ENCODE results near the gene MGST2.

MGST2 gene

DNA sequence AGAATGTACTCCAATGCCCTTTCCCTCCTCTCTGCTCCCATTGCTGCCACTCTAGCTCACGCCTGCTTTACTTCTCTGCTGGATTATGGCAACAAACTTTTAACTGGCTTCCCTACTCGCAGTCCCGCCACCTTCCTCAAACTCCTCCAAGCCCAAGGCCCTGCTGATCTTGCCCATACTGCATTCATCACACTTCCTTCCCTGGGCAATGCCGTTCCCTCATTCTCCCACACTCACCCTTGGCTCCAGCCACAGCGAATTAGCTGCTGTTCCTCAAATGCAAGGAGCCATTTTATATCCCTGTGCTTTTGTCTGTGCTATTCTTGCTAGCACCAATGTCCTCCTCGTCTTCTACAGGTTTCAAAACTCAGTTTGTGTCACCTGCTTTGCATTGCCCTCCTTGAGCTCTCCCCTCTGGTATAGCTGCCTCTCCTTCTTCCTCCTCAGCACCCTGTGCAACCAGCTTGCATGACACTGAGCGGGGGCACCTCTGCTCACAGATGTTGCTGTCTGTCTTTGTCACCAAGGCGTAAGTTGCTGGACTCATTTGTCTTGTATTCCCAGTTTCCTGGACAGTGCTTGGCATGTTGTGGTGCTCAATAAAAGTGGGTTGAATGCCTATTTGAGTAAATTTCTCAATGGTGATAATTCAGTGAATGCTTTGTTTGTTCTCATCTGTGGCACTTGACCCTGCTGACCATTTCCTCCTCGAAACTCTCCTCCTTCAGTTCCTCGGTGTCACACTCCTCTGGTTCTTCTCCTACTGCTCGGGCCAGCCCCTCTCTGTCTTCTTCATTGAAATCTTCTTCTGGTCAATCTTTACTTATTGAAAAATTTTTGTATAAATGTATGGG, 22.4 kb upstream of the MGST2 start:
- TF ChIP-seq, protein P1, sequence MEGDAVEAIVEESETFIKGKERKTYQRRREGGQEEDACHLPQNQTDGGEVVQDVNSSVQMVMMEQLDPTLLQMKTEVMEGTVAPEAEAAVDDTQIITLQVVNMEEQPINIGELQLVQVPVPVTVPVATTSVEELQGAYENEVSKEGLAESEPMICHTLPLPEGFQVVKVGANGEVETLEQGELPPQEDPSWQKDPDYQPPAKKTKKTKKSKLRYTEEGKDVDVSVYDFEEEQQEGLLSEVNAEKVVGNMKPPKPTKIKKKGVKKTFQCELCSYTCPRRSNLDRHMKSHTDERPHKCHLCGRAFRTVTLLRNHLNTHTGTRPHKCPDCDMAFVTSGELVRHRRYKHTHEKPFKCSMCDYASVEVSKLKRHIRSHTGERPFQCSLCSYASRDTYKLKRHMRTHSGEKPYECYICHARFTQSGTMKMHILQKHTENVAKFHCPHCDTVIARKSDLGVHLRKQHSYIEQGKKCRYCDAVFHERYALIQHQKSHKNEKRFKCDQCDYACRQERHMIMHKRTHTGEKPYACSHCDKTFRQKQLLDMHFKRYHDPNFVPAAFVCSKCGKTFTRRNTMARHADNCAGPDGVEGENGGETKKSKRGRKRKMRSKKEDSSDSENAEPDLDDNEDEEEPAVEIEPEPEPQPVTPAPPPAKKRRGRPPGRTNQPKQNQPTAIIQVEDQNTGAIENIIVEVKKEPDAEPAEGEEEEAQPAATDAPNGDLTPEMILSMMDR (IDR thresholded peaks at IDR 0.05; ENCODE audit: borderline replicate concordance, insufficient read depth, low read depth, low read length) = no peak

DNA sequence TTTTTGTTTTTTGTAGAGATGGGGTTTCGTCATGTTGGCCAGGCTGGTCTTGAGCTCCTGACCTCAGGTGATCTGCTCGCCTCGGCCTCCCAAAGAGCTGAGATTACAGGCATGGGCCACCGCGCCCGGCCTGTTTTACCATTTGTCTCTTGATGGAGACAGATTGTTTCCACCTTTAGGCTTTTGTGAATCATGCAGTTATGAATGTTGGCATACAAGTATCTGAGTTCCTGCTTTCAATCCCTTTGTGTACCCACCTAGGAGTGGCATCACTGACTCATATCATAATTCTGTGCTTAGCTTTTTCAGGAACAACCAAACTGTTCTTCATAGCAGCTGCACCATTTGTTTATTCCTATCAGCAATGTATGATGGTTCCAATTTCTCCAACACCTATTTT, 20.2 kb upstream of the MGST2 start:
- TF ChIP-seq, protein P1 (IDR thresholded peaks at IDR 0.05; ENCODE audit: borderline replicate concordance, insufficient read depth, low read depth, low read length) = no peak

More for the DNA sequence above, 22.4 kb upstream of the MGST2 start:
- H3K4me3 ChIP-seq (ENCODE audit: low read depth, low read length) = no peak overlapping the region

DNA sequence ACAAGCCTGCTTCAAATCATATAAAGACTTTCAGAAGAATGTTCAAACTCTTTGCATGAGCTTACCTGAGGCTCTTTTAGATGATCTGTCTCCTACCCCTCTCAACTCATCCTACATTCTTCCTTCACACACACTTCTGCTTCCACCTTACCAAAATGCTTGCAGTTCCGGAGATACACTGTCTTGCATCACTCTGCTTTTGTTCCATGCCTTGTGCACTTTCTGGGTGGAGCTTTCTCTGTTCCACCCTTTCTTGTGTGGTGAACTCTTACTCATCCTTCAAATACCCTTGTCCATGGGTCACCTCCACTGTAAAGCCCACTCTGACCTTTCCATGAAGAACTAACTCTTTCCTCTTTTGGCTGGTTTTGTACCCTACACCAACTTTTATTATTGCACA, 18.4 kb upstream of the MGST2 start:
- H3K4me3 ChIP-seq (ENCODE audit: low read depth, low read length) = no peak overlapping the region
- TF ChIP-seq, protein P1 (IDR thresholded peaks at IDR 0.05; ENCODE audit: borderline replicate concordance, insufficient read depth, low read depth, low read length) = no peak

More for the DNA sequence above, 20.2 kb upstream of the MGST2 start:
- no peak overlapping the region for H3K4me3 ChIP-seq (ENCODE audit: low read depth, low read length)

DNA sequence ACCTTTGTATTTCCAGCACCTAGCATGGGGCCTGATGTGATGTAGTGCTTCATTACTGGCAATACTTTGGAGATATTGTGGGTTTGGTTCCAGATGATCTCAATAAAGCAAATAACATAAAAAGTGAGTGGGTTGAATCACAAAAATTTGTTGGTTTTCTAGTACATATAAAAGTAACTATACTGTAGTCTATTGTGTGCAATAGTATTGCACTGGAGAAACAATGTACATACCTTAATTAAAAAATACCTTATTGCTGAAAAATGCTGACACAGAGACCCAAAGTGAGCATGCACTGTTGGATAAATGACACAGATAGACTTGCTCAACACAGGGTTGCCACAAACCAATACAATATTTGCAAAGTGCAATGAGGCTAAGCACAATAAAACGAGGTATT, 17.7 kb upstream of the MGST2 start:
- H3K4me3 ChIP-seq (ENCODE audit: low read depth, low read length) = no peak overlapping the region
- TF ChIP-seq, protein P1 (IDR thresholded peaks at IDR 0.05; ENCODE audit: borderline replicate concordance, insufficient read depth, low read depth, low read length) = no peak

DNA sequence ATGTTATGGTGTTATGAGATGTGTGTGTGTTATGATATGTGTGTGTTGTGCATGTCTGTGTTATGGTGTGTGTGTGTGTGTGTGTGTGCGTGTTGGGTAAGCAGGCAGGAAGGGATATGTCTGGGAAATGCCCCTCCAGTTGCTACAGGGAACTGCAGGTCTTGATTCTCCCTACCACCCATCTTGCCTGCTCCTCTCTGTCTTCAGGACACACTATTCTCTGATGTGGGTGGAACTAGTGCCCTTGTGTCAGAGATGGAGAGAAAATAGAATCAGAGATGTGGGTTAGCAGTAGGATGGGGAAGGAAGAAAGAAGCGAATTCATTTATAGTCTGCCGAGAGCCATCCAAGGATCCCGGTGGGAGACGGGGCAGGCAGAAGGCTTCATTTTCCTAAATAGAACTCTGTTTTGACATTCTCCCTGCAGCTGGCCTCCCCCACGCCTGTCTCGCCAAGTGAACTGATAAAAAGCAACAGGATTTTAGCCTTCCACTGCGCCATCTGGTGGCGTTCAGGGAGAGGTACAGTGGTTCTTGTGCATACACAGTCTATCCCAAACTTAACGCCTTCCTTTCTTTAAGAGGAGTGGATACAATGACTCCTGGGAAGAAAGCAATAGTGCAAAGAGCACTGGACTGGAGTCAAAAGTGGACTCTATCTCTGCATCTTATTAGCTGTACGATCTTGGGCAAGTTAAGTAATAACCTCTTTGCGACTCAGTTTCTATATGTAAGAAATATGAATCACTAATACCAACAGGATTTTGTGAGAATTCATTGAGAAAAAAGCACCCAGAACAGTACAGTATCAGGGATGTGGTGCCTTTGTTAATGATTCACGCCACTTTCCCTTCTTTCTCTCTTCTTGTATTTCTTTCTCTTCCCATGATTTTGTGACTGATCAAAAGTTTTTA, 14.1 kb upstream of the MGST2 start:
- TF ChIP-seq, protein P1 (IDR thresholded peaks at IDR 0.05; ENCODE audit: borderline replicate concordance, insufficient read depth, low read depth, low read length) = peak; percentile 84
- no peak overlapping the region for H3K4me3 ChIP-seq (ENCODE audit: low read depth, low read length)

DNA sequence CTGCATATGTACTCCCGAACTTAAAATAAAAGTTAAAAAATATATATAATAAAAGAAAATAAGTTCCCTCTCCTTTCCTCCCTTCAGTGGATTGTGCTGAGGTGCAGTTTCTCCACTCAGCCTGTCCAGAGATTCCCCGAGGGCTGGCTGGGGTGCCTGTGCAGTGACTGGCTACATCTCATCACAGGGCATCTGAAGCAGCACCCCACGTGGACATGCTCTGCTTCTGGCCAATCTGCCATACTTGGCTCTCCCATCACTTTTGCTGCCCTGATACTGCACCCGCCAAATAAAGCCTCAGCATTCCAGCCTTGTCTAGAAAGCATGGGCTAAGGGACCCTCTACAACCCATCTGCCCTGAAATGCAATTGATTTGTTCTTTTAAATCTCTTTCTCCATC, 11.1 kb upstream of the MGST2 start:
- TF ChIP-seq, protein P1 (IDR thresholded peaks at IDR 0.05; ENCODE audit: borderline replicate concordance, insufficient read depth, low read depth, low read length) = no peak
- H3K4me3 ChIP-seq (ENCODE audit: low read depth, low read length) = no peak overlapping the region

Measured in GM12875 (cell line).